ENCODE measurements around the gene SFMBT1. TPM values are rescaled to one million over a fixed set of nuclear protein-coding genes. Genes with fewer than 3 reads are reported as not detected.

SFMBT1 gene
- total and polyA plus RNA-seq, 8 donors, result 8.0 to 12.9 (median 9.4) TPM

DNA sequence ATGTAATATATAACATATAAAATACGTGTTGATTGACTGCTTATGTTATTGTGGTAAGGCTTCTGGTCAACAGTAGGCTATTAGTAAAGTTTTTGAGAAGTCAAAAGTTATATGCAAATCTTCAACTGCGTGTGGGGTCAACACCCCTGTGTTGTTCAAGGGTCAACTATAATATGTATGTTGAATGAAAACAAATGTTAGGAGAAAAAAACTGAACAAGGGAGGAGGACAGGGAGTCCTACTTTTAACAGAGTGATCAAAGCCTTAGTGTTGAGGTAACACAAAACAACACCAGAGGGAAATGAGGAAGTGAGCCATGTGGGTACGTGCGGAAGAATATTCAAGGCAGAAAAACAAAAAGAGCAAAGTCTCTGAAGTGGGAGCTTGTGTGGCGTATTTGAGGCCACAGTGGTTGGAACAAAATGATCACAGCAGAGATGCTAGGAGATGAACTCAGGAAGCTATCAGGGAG lies 62.5 kb downstream of the SFMBT1 start:
- H3K4me3 ChIP-seq, result no peak overlapping the region
- H3K9me3 ChIP-seq, result peaks cover 0 to 5% of the 10 kb centered on the region in 2 donors
- ATAC-seq, result peak; percentile 41
- H3K27me3 ChIP-seq, result no peaks in the 10 kb centered on the region
- no peak for DNase-seq
- H3K27ac ChIP-seq, result peak overlapping the region in 1 of 2 donors; percentile 64
- intact Hi-C loops (cut with DNase I), result no loop called here
- H3K4me1 ChIP-seq, result peaks cover 0 to 8% of the 10 kb centered on the region in 2 donors
- no peaks in the 10 kb centered on the region for H3K36me3 ChIP-seq
- TF ChIP-seq, protein P1, sequence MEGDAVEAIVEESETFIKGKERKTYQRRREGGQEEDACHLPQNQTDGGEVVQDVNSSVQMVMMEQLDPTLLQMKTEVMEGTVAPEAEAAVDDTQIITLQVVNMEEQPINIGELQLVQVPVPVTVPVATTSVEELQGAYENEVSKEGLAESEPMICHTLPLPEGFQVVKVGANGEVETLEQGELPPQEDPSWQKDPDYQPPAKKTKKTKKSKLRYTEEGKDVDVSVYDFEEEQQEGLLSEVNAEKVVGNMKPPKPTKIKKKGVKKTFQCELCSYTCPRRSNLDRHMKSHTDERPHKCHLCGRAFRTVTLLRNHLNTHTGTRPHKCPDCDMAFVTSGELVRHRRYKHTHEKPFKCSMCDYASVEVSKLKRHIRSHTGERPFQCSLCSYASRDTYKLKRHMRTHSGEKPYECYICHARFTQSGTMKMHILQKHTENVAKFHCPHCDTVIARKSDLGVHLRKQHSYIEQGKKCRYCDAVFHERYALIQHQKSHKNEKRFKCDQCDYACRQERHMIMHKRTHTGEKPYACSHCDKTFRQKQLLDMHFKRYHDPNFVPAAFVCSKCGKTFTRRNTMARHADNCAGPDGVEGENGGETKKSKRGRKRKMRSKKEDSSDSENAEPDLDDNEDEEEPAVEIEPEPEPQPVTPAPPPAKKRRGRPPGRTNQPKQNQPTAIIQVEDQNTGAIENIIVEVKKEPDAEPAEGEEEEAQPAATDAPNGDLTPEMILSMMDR (IDR thresholded peaks at IDR 0.05), result no peak

DNA sequence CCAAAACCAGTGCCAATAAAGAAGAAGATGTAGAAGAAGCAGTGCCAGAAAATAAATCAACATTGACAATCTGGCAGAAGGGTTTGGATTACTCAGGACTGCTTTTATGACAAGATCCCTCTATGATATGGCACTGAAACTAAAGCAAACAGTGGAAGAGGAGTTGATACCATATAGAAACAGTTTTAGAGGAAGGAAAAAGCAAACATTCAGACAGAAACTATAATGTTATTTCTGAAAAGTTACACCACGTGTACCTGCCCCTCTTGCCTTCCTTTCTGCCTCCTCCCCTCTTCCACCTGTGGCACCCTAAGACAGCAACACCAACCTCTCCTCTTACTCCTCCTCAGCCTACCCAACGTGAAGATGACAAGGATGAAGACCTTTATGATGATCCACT lies 63.0 kb downstream of the SFMBT1 start:
- Histone ChIP-seq H3K4me3 (no peak overlapping the region), H3K27ac (no peak overlapping the region), H3K9me3 (peaks cover 0 to 5% of the 10 kb centered on the region in 2 donors), H3K4me1 (peaks cover 0 to 8% of the 10 kb centered on the region in 2 donors), H3K36me3 (no peaks in the 10 kb centered on the region), H3K27me3 (no peaks in the 10 kb centered on the region)
- intact Hi-C loops (cut with DNase I), result no loop called here
- ATAC-seq (no peak), DNase-seq (no peak)
- TF ChIP-seq, protein P1 (IDR thresholded peaks at IDR 0.05), result no peak

DNA sequence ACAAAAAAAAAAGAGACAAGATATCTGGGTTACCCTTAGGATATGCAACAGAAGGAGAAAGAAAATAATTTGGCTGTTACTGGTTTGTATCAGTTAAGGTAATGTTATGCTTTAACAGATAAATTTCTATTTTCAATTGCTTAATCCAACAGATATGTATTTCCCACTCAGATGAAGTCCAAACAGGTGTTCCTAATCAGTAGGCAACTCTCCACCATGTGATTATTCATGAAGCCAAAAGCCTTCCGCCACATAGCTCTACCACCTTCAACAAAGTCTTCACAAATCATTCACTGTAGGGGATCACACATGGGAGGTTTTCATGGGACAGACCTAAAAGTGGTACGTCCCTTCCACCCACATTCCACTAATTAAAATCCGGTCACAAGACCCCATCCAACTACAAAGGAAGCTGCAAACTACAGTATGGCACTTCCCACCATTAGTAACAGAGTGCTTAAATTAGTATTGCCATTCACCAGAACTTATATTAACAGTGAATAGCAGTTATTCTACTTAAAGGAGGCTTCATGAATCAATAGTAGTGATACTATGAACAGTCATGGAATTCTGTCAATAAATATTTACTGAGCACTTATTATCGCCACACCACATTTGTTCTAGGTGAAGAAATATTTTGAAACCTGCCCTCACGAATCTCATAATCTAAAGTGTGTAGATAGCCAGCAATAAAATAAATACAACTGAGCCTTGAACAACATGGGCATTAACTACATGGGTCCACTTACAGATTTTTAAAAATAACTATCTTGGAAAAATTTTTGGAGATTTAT lies 66.5 kb downstream of the SFMBT1 start:
- Histone ChIP-seq H3K9me3 (peaks cover 0 to 5% of the 10 kb centered on the region in 2 donors), H3K4me3 (no peak overlapping the region), H3K4me1 (peaks cover 0 to 8% of the 10 kb centered on the region in 2 donors), H3K27ac (no peak overlapping the region), H3K36me3 (no peaks in the 10 kb centered on the region), H3K27me3 (no peaks in the 10 kb centered on the region)
- DNase-seq (no peak), ATAC-seq (peak; percentile 48)
- TF ChIP-seq, protein P1 (IDR thresholded peaks at IDR 0.05), result no peak
- intact Hi-C loops (cut with DNase I), result no loop called here

DNA sequence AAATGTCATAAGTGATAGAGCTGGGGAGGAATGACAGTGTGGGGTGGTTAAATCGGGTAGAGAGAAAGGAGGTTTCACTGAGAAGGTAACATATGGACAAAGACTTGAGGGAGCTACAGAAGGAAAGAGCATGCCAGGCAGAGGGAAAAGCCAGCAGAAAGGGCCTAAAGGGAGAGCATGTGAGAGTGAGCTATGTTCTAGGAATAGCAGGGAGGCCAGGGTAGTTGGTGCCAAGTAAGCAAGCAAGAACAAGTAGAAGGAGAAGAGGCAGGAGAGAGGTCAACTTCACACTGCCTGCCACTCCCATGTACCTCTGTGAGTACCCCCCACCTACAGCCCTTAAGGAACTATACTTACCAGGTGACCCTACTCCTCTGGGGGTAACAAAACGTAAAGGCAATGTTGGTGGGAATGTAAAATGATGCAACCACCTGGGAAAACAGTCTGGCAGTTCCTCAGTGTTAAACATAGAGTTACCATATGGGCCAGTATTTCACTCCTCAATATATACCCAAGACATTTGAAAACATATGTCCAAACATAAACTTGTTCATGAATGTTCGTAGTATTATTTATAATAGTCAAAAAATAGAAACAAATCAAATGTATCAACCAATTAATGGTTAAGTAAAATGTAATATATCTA lies 67.6 kb downstream of the SFMBT1 start:
- Histone ChIP-seq H3K4me3 (no peak overlapping the region), H3K9me3 (peaks cover 0 to 5% of the 10 kb centered on the region in 2 donors), H3K27me3 (no peaks in the 10 kb centered on the region), H3K4me1 (peaks cover 0 to 3% of the 10 kb centered on the region in 2 donors), H3K36me3 (no peaks in the 10 kb centered on the region), H3K27ac (no peak overlapping the region)
- DNase-seq, result no peak
- TF ChIP-seq, protein P1 (IDR thresholded peaks at IDR 0.05), result no peak
- ATAC-seq, result peak; percentile 56
- intact Hi-C loops (cut with DNase I), result no loop called here

DNA sequence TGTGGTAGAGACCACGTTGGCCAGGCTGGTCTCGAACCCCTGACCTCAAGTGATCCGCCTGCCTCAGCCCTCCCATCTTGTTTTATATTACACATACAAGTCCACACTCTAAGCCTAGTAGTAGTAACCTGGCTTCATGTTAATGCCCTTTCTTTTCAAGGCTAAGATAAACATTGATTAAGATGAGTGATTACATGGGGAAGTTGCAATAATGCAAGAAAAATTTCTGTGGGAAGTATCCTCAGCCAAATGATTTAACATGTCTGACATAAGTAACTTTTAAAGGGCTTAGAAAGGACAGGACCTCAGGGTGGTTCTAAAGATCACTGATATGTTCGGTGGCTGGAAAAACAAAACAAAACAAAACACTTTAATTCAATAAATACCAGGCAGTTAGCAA lies 72.1 kb downstream of the SFMBT1 start:
- Histone ChIP-seq H3K4me3 (no peak overlapping the region), H3K9me3 (no peaks in the 10 kb centered on the region), H3K27me3 (no peaks in the 10 kb centered on the region), H3K4me1 (no peaks in the 10 kb centered on the region), H3K27ac (no peak overlapping the region), H3K36me3 (no peaks in the 10 kb centered on the region)
- intact Hi-C loops (cut with DNase I), result no loop called here
- TF ChIP-seq, protein P1 (IDR thresholded peaks at IDR 0.05), result no peak
- ATAC-seq (no peak), DNase-seq (no peak)

Data from left lung (tissue), 10 donors.